ENCODE measurements around the gene CES3.

DNA sequence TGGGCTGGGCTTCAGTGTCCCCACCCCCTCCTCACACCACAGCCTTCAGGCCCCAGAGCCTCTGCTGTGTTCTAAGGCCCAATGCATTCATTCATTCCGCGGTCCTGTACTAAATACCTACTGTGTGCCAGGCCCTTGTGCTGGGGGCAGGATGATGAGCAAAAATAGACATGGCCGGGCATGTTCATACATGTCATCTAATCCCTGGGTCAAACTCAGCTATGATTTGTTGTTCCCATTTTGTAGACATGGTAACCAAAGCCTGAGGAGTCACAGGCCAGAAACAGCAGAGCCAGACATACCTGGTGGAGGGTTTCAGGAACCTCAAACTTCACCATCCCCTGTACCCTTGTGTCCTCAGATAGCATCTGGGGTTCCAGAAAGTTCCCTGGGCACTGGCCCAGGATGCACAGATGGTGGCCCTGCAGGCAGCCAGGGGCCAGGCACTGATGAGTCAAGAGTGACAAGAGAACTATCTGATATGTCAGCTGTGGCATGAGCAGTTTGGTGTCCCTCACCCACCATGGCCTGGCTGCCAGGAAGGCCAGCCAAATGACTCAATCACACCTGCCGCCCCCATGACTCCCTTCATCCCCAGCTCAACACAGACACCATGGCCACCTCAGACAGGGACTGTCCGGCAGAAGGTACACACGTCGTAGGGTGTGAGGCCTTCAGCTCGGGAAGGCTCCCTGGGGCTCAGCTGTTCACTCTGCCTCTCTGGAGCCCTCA is 33.0 kb upstream of the CES3 start:
- TF ChIP-seq EZH2 (IDR thresholded peaks at IDR 0.05; ENCODE audit: borderline replicate concordance, low read length): no peak
- TF ChIP-seq, protein P1, sequence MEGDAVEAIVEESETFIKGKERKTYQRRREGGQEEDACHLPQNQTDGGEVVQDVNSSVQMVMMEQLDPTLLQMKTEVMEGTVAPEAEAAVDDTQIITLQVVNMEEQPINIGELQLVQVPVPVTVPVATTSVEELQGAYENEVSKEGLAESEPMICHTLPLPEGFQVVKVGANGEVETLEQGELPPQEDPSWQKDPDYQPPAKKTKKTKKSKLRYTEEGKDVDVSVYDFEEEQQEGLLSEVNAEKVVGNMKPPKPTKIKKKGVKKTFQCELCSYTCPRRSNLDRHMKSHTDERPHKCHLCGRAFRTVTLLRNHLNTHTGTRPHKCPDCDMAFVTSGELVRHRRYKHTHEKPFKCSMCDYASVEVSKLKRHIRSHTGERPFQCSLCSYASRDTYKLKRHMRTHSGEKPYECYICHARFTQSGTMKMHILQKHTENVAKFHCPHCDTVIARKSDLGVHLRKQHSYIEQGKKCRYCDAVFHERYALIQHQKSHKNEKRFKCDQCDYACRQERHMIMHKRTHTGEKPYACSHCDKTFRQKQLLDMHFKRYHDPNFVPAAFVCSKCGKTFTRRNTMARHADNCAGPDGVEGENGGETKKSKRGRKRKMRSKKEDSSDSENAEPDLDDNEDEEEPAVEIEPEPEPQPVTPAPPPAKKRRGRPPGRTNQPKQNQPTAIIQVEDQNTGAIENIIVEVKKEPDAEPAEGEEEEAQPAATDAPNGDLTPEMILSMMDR (IDR thresholded peaks at IDR 0.05; ENCODE audit: low read length): no peak
